GM12892 (cell line): ENCODE measurements around the gene FAM3C.

Source experiments
- POLR2A ChIP-seq: IDR thresholded peaks from 2 replicates; pipeline ENCODE4 v1.6.1; 2011; ENCODE audit warnings: low read depth, low read length, control low read depth
- POLR2AphosphoS5 ChIP-seq: IDR thresholded peaks from 2 replicates; pipeline ENCODE4 v1.6.1; 2011; ENCODE audit warnings: low read depth, low read length, control low read depth
- TAF1 ChIP-seq: IDR thresholded peaks from 2 replicates; pipeline ENCODE4 v1.6.1; 2011; ENCODE audit warnings: low read depth, mild to moderate bottlenecking, control low read depth, low read length, borderline replicate concordance

DNA sequence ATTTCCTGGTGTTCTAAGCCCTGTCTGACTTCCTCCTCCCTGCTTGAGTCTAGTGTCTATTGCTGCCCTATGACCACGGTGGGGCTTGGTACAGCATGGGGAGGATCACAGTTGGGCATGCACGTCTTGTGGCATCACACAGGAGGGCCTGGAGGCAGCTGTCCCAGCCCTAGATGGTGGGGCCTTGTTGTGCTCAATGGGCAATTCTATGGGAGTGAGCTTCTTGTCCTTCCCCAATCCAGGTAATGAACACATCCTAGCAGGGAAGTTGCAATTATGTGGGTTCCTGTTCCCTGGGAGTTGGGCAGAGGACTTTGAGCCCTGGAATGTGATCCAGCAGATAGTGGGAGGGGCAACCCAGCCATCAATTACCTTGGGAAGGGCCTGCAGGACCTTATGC, 10.8 kb upstream of the FAM3C start:
- TF ChIP-seq POLR2A = no peak
- TF ChIP-seq POLR2AphosphoS5 = no peak
- no peak for TF ChIP-seq TAF1
